GM18870 (cell line): Measurements from ENCODE around the gene ARHGAP35.
"Not testable (repeated sequence)": the region's sequence is repeated elsewhere in the genome, so short reads cannot be mapped to it uniquely, and the experiment has no call there.

Experiments used
- ATAC-seq: cut with Tn5 transposase; IDR thresholded peaks from one replicate; pipeline ENCODE4 v1.9.1; 2021; ENCODE audit warnings: moderate library complexity; ENCODE audit not compliant: unreplicated experiment

Gene ARHGAP35

DNA sequence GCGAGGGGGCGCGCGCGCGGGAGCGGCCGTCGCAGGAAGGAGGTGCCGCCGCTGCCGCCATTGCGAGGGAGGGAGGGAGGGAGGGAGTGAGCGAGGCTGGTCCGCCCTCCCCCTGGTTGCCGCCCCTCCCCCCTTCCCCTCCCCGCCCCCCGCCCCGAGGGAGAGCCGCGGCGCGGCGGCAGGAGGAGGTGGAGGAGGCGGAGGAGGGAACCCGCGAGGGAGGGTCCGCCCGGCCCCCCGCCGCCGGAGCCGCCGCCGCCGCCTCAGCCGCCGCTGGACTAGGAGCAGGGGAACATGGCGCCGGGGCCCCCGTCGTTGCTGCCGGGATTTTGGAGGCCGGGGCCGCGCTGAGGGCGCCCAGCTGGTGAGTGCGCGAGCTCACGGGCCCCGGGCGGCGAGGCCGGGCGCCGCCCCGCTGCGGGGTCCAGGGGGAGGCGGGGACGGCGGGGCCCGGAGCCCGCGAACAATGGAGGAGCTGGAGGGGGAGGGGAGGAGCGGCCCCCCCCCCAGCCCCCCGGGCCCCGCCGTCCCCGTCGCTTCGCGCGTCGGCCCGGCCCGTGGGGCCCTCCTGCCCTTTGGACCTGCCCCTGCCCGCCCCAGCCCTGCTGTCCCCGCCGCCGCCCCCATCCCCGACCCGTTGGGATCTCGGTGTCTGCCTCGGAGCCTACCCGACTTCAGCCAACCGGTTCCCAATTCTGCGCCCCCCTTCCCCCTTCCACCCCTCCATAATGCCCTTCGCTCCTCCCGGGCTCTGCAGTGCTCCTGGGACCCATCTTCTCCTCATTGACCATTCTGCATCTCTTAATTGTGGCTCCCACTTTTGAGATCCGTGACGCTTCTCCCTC, at the start of gene ARHGAP35:
Gene ARHGAP35 (plus strand): TSS at position 152 of the 845 bp plus-strand sequence. CDS start 57,679 bp downstream, outside the sequence.
- no peak for ATAC-seq

DNA sequence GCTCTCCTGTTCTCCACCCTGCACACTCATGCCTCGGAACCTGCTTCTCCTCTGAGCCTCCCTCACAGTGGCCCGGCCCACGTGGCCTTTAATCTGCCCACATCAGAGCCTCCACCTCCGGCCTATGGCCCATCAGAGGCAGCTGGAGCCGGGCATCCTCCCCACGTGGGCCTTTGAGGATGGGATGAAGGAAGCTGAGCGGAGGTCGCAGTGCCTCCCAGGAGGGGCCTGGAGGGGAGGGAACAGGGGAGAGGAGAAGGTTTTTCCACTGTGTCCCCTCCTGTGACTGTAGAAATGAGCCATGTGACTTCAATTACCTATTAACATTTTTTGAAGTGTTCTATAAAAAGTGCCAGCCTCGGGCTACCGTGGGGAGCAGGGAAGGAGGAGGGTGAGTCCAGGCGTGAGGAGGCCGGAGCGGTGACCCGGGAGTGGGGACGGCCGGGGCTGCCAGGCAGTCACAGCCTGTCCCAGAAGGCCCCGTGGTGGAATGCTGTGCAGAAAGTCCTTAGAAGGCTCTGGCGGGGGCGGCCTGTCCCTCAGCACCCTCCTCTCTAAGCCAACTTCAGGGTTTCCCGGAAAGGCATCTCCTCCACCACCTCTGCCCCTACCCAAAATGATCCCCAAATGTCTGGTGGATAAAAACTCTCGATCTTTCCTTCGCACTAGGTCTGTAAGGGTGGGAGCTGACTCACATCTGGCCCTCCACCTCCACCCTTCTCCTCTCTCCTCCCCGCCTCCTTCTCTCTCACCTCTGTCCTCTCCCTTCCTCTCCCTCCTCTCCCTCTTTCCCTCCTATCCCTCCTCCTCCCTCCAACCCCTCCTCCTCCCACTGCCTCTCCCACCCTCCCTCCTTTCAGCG, 47.6 kb upstream of the ARHGAP35 start:
- no peak for ATAC-seq

DNA sequence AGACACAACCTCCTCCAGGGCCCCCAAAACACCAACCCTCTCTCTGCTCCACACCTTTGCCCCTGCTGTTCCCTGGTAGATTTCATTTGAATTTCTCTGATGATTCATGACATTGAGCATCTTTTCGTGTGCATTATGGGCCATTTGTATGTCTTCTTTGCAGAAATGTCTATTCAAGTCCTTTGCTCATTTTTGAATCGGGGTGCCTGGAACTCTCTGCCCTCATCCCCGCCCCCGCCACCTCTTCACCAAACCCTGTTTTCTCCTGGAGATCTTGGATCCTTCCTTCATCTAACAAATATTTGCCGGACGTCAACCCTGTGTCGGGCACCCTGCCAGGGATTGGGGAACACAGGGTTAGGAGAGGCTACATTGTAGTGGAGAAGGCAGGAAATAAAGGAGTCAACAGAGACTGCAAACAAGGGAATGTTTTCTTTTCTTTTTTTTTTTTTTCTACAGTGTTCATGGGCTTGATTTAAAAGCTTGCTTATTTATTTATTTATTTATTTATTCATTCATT, 46.9 kb upstream of the ARHGAP35 start:
- no peak for ATAC-seq

DNA sequence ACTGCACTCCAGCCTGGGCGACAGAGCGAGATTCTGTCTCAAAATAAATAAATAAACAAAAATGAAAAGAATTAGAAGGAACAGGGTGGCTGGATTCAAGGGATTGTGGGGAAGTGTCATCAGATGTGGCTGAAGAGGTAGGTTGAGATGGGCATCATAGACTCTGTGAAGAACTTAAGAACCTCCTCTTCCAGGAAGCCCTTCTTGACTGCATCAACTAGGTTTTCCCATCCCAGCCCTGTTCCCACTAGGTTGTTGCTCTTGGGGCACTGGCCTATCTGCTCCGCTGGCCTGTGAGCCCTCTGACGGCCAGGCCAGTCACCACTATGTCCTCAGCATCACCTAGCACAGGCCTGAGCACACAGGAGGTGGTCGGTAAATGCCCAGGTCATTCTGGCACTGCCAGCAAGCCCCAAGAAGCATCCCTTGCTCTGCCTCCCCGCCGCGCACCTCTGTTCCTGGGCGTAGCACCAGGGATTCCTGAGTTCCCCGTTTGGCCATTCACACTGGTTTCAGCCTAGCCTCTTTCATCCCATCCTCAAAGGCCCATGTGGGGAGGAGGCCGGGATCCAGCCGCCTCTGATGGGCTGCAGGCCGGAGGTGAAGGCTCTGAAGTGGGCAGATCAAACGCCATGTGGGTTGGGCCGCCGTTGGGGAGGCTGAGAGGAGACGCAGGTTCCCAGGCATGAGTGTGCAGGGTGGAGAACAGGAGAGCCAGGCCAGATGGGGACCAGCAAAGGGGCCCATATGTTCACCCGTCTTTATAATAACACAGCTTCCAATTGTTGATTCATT, 44.8 kb upstream of the ARHGAP35 start:
- ATAC-seq: no peak

- ATAC-seq: no peak
Observed at GRCh38 chr19:46818812-46819211, 42.0 kb upstream of the ARHGAP35 start.

DNA sequence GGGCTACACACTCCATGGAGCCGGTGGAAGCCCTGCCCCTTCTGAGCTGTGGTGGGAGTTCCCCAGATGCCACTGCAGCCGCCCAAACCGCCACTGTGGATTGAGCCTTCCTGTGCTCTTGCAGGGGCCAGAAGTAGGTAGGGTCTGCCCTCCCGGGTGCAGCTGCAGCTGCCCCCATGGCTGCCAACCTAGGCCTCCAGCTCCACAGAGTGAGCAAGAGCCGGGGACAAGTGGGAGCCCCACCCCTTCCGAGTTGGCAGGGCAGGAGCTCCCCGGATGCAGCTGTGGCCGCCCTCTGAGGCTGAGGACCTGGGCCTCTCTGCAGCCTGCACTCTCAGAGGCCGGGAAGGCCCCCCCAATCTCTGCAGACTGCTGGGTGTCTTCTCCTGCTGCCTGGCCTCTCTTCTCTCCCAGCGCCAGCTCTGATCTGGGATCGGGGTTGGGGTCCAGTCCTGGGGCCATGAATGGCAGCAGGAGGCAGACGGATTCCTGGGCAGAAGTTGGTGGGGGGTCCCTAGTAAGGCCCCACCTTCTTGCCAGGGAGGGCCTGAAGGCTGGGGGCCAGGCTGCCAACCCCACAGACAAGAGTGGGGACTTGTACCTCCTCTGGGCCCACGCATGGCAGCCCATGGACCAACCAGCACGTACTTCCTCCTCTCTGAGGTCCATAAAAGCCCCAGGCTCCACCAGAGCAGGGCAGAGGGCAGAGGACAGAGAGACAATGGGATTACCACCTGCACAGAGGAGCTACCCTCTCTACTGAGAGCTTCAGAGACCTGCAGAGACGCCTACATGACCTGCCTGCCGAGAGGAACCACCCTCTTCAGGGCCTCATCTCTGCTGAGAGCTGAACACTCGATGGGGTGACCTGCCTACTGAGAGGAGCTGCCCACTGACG, 39.0 kb upstream of the ARHGAP35 start:
- no peak for ATAC-seq

GRCh38 chr19:46822410-46822787, 38.4 kb upstream of the ARHGAP35 start:
- not testable (repeated sequence) for ATAC-seq

GRCh38 chr19:46823049-46823448, 37.7 kb upstream of the ARHGAP35 start:
- ATAC-seq: no peak

DNA sequence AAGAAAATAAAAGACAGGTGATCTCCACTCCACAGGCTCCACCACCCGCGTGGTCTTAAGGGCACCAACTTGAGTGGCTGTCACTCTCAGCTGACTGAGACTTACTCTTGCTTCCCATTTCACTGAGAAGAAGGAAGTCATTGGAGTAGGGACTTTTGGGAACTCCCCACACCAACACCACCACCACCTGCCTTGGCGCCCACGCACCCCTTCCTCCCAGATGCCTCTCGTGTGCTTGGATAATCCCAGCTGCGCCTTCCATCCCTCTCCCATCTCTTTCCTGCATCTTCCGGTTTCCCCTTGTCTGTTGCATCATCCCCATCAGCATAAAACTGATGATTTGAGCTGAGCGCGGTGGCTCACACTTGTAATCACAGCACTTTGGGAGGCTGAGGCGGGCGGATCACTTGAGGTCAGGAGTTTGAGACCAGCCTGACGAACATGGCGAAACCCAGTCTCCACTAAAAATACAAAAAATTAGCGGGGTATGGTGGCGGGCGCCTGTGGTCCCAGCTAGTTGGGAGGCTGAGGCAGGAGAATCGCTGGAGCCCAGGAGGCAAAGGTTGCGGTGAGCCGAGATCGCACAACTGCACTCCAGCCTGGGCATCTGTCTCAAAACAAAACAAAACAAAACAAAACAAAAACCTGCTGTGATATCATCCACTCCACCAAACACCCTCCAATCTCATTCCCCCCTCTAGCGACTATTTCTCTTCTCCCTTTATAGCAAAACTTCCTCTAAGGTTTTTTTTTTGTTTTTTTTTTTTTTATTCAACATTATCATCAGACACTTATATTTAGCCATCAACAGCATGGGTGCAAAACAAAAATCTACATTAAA, 35.7 kb upstream of the ARHGAP35 start:
- no peak for ATAC-seq

GRCh38 chr19:46825731-46826055, 35.1 kb upstream of the ARHGAP35 start:
- ATAC-seq: no peak

- no peak for ATAC-seq
Observed at GRCh38 chr19:46828484-46828883, 32.3 kb upstream of the ARHGAP35 start.

DNA sequence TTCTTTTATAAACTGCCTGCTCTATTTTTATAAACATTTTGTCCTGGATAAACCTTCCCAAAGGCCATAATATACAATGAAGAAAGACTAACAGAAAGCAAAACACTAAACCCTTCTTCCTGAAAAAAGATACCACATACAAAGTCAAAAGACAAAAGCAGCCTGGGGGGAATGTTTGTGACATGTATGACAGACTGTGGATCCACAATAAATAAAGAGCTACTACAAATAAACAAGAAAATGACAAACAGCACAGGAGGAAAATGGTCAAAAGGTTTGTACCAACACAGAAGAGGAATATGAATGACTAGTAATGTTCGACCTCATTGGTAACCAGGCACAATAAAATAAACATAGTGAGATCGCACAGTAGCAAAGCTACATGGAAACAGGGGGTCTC, 29.9 kb upstream of the ARHGAP35 start:
- no peak for ATAC-seq

- ATAC-seq: no peak
Observed at GRCh38 chr19:46834121-46834520, 26.7 kb upstream of the ARHGAP35 start.

- ATAC-seq: no peak
Observed at GRCh38 chr19:46834984-46835383, 25.8 kb upstream of the ARHGAP35 start.

DNA sequence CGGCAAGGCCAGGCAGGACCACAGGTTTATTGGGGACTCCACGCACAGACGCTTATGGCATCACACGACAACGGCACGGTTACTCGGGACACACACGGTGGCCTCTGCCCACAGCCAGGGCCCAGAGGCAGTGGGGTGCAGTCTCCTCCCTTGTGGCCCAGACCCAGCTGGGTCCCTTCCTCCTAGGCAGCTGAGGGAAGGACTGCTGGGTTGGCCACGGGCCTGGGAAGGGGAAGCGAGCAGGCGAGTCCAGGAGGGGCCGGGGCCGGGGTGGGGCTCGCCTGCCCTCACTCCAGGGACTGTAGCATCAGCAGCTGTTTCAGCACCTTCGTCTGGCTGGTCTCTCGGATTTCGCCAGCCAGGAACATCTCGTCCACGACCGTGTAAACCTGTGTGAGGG, 22.6 kb upstream of the ARHGAP35 start:
- ATAC-seq: no peak

DNA sequence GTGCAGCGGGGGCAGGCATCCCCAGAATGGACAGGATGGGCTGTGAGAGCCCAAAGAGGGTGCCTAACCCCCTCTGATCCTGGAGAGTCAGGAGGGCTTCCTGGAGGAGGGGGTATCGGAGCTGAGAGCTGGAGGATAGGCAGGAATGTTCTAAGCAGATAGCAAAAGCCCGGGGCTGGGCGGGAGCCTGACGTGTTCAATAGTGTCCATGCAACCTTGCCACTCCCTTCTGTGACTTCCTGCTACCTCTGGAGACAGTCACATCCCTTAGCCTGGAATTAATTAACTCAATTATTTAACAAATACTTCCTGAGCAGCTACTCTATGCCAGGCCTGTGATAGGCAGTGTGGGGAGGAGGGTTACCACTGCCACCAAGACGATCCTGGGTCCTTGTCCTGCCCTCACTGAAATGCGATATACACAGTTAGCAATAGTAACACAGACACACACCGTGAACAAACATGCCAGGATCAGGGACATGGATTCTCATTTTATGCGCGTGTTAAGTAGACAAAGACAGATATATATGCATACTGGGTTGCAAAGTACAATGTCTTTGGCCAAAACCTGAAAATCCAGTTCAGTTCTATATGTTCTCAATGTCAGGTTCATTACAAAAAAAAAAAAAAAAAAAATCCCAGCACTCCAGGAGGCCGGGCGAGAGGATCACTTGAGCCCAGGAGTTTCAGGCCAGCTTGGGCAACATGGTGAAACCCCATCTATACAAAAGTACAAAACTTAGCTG, 20.9 kb upstream of the ARHGAP35 start:
- ATAC-seq: no peak

GRCh38 chr19:46840498-46840942, 20.3 kb upstream of the ARHGAP35 start:
- ATAC-seq: no peak

DNA sequence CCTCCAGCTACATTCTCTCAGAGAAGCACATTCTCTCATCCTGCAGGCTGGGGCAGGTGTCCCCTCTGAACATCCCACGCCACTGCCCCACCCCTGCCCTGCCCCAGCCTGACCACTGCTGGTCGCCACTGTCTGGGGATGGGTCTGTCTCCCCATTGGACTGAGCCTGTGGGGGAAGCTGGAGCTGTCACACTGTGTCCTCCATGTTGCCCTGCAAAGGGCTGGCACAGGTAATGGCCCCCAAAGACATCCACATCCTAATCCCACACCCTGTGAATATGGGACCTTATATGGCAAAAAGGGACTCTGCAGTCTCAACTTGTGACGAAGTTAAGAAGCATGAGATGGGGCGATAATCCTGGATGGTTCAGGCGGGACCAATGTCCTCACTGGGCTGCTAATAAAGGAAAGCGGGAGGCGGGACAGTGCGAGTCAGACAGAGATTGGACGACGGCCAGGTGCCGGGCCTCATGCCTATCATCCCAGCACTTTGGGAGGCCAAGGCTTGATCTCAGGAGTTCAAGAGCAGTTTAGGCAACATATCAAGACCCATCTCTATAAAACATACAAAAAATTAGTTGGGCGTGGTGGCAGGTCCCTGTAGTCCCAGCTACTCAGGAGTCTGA, 19.2 kb upstream of the ARHGAP35 start:
- ATAC-seq: no peak
